ENCODE results near the gene CDC42SE1. TPM values are rescaled to one million over a fixed set of nuclear protein-coding genes. Genes with fewer than 3 reads are reported as not detected.
"Not testable (repeated sequence)": the region's sequence is repeated elsewhere in the genome, so short reads cannot be mapped to it uniquely, and the experiment has no call there.

The CDC42SE1 gene, protein sequence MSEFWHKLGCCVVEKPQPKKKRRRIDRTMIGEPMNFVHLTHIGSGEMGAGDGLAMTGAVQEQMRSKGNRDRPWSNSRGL
- polyA plus RNA-seq (ENCODE audit: insufficient read length in 10 of 10) = 10 to 100 TPM; 40.2 to 68.1 (median 57.5) TPM
- long read RNA-seq, donor 1, transcript CDC42SE1-201 (5 exons, 3,045 nt) = major isoform, 8 of 9 reads
- long read RNA-seq, donor 1, partial matches to known transcripts = 0 of 9 reads
- long read RNA-seq, donor 1, other reads (novel, unspliced or antisense) = 0 of 9 reads
- long read RNA-seq, donor 2, partial matches to known transcripts = 0 of 4 reads
- long read RNA-seq, donor 2, other reads (novel, unspliced or antisense) = 0 of 4 reads
- long read RNA-seq, donor 3 = 0 reads
- long read RNA-seq, donor 4, transcript CDC42SE1-201 (5 exons, 3,045 nt) = major isoform, 6 of 6 reads
- long read RNA-seq, donor 4, partial matches to known transcripts = 0 of 6 reads
- long read RNA-seq, donor 4, other reads (novel, unspliced or antisense) = 0 of 6 reads
- long read RNA-seq, donor 5, transcript CDC42SE1-201 (5 exons, 3,045 nt) = major isoform, 5 of 6 reads
- long read RNA-seq, donor 5, partial matches to known transcripts = 0 of 6 reads
- long read RNA-seq, donor 5, other reads (novel, unspliced or antisense) = 0 of 6 reads
- long read RNA-seq, donor 6, partial matches to known transcripts = 0 of 4 reads
- long read RNA-seq, donor 6, other reads (novel, unspliced or antisense) = 0 of 4 reads
- long read RNA-seq, donor 7, transcript CDC42SE1-201 (5 exons, 3,045 nt) = major isoform, 12 of 13 reads
- long read RNA-seq, donor 7, partial matches to known transcripts = 0 of 13 reads
- long read RNA-seq, donor 7, other reads (novel, unspliced or antisense) = 0 of 13 reads
- long read RNA-seq, donor 8, transcript CDC42SE1-201 (5 exons, 3,045 nt) = major isoform, 6 of 8 reads
- long read RNA-seq, donor 8, partial matches to known transcripts = 0 of 8 reads
- long read RNA-seq, donor 8, other reads (novel, unspliced or antisense) = 0 of 8 reads
- long read RNA-seq, donor 9, partial matches to known transcripts = 0 of 1 reads
- long read RNA-seq, donor 9, other reads (novel, unspliced or antisense) = 0 of 1 reads

DNA sequence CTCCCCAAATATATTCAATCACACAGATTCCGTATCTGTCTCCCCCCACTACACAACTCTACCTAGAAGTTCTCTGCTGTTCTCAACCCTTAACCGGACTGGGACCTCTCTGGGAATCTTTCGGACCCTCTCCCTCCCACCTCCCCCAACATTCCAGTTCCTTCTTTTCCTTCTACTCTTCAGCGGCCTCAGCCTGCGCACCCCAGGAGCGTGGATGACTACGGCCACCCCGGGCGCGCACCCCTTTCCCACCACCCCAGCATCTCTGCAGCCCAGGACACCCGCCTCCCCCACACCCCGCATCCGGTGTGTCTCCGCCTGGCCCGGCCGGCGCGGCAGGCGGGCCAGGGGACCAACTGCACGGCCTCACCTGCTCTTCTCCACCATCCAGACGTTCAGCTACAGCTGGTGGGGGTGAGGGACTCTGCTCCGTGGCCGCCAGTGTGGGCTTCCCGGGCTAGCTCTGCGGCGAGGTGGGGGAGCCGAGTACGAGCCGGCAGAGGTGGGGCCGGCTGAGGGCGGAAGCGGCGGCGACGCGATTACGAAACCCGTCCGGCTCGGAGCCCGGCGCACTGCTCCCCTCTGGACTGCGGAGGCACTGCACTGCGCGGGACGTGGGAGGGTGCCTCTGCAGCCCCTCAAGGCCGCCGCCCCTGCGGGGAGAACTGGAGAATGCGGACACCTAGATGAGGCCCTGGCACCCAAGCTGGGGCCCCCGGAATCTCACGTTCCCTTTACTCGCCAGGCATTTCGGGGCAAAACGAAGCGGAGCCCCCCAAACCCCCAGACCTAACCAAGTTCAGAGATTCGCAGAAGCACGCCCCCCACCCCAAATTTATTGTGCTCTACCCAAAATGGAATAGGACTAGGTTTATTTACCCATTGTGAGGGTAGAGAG is at the start of gene CDC42SE1:
Gene CDC42SE1, minus strand, starts transcription at position 514 of the 898 bp plus-strand sequence. CDS start 3,892 bp downstream, outside the sequence.
- DNase-seq = peak; percentile 77 to 96 (median 91)

DNA sequence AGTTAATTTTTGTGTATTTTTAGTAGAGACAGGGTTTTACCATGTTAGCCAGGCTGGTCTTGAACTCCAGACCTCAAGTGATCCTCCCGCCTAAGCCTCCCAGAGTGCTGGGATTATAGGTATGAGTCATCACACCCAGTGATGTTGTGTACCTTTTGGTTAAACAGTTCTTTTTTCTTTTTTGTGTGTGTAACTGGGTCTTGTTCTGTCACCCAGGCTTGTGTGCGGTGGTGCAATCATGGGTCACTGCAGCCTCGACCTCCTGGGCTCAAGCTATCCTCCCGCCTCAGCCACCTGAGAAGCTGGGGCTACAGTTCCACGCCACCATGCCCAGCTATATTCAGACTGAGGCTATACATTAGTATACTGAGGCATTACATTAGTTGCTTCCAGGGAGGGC is 48.9 kb upstream of the CDC42SE1 start:
- no peak for DNase-seq

DNA sequence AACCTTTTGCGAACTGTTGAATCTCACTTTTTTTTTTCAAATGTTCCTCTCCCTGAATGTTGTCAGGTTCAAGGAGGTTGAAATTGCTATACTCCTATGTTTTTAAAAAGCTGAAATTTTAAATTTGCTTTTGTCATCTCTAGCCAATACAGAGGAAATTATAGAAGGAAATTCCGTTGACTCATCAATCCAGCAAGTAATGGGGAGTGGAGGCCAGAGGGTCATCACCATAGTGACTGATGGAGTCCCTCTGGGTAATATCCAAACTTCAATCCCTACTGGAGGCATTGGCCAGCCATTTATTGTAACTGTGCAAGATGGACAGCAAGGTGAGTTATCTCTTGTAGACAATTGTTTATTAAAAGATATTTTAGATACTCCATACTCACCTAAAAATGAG is 47.5 kb upstream of the CDC42SE1 start:
- DNase-seq = no peak

DNA sequence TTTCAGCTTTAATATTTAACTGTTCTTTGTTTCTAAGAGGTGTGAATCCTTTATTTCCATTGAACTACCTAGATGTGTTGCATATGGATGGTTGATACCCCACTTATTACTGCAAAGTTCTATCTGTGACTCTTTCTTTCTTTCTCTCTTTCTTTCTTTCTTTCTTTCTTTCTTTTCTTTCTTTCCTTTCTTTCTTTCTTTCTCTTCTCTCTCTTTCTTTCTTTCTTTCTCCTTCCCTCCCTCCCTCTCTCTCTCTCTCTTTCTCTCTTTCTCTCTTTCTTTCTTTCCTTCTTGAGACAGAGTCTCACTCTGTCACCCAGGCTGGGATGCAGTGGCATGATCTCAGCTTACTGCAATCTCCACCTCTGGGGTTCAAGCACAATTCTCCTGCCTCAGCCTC is 45.2 kb upstream of the CDC42SE1 start:
- DNase-seq = no peak

DNA sequence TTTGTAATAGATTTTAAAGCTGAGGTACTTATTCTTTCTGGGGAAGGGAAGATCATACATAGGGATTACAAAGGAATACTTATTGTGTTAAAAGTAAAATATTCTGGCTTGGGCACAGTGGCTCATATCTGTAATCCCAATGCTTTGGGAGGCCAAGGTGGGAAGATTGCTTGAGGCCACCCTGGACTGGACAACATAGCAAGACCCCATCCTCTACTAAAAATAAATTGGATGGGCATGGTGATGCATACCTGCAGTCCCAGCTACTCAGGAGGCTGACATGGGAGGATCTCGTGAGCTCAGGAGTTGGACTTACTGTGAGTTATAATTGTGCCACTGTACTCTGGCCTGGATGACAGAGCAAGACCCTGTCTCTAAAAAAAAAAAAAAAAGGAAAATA is 38.7 kb upstream of the CDC42SE1 start:
- DNase-seq = no peak

DNA sequence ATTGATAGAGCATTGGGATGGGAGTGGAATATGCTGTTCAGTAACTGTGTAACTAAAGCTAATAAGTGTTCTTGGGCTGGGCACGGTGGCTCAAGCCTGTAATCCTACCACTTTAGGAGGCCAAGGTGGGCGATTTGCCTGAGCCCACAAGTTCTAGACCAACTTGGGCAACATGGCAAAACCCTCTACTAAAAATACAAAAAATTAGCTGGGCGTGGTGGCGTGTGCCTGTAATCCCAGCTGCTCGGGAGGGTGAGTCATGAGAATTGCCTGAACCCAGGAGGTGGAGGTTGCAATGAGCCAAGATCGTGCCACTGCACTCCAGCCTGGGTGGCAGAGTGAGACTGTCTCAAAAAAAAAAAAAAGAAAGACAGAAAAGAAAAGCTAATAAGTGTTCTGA is 38.0 kb upstream of the CDC42SE1 start:
- not testable (repeated sequence) for DNase-seq

DNA sequence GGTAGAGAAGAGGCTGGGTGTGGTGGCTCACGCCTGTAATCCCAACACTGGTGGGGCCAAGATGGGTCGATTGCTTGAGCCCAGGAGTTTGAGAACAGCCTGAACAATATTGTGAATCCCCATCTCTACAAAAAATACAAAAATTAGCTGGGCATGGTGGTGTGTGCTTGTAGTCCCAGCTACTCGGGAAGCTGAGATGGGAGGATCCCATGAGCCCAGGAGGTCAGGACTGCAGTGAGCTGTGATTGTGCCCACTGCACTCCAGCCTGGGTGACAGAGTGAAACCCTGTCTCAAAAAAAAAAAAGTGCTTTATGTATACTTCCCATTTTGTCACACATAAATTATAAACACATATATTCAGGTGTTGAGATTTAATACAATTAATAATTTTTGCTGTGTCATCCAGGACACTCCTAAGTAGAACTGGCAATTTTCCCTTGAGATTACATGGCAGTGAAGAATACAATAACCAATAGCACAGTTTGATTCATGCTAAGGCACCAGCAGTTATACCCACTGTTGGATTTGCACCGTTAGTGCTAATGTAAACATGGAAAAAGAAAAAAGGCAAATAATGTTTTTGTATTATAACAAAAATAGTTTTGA is 26.6 kb upstream of the CDC42SE1 start:
- DNase-seq = no peak

DNA sequence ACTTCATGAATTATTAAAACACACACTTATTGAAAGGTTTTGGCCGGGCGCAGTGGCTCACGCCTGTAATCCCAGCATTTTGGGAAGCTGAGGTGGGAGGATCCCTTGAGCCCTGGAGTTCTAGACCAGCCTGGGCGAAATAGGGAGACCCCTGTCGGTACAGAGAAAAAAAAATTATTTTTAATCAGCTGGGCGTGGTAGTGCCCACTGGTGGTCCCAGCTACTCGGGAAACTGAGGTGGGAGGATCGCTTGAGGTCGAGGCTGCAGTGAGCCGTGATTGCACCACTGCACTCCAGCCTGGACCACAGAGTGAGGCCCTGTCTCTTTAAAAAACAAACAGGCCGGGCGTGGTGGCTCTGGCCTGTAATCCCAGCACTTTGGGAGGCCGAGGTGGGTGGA is 12.8 kb upstream of the CDC42SE1 start:
- DNase-seq = no peak

DNA sequence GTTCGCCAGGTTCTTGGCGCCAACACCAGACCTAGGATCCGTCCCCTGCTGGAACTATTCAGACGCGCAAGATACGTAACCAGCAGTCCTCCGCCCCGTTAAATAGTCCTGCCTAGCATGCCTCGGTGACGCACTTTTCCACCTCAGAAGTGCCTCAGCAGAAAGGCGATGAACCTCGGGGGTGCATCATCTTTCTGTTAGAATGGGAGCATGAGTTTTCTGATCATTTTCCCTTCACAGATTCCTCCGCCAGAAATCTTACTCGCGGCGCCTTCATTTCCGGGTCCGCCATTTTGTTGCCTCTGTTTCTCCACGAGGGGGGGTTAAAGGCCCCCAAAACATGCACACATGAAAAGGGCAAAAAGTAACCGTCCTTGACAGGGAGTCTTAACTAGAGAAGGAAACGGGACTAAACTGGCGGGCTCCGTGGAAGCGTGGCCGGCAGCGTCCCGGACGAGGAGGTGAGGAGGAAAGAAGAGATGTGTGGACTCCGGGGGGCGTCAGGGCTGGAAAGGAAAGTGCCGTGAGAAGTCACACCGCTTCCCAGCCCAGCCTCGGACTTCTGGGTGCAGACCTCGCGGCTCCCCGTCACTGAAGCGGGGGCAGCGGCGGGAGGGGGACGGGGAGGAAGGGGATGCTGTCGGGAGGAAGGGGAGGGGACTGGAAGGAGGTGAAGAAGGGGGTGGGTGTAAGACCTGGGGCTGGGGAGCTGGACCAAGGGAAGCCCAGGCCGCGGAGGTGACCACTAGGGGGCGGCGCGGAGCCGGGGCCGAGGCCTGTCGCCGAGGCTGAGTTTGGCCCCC is 11.3 kb upstream of the CDC42SE1 start, which contains the start of gene GABPB2:
Gene GABPB2, plus strand, starts transcription at position 288 of the 803 bp plus-strand sequence. CDS start 17,429 bp downstream, outside the sequence.
- DNase-seq = peak; percentile 97 to 99 (median 97)

DNA sequence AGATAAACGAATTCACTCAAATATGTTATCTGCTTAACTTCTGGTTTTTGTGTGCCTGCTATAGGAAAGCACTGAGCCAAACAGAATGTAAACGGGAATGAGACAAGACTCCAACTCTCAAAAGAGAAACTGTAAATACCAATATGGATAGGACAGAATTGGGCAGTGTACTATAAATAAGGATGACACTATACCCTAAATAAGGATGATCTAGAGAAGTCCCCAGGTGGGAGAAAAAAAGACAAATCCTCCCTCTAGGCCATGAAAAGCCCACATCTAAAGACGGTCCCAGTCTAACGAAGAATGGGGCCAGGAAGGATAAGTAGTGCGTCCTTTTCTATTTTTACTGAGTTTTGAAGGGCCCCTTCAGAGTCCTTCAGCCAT is 9.7 kb upstream of the CDC42SE1 start:
- no peak for DNase-seq

DNA sequence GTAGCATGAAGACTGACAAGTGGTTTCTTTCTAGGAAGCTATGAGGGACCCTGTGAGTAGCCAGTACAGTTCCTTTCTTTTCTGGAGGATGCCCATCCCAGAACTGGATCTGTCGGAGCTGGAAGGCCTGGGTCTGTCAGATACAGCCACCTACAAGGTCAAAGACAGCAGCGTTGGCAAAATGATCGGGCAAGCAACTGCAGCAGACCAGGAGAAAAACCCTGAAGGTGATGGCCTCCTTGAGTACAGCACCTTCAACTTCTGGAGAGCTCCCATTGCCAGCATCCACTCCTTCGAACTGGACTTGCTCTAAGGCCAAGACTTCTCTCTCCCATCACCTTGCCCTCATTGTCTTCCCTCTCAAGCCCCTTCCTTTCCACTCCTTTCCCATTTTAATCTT is 7.8 kb upstream of the CDC42SE1 start:
- no peak for DNase-seq

DNA sequence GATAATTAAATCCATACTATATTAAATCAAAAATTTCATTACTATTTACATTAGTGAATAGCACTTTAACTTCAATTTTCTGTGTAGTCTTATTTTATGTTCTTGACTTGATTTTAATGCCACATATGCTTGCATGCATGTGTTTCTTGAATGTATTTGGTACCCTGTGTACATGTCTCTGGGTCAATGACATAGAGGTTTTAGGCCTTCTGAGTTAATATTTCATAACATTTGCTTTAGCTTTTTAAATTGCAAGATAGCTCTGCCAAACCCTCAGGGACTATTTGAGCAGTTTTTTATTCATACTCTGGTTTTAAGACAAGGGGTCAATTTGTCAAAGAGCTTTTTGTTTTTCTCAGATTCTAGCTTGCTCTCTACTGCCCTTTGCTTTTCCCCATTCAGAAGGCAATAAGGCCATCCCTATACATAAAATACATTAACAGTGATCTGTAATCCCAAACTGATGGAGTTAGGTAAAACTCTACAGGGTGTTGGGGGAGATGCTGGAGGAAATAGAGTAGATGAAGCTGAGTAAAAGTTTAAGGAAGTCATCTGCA is 5.7 kb upstream of the CDC42SE1 start:
- no peak for DNase-seq

DNA sequence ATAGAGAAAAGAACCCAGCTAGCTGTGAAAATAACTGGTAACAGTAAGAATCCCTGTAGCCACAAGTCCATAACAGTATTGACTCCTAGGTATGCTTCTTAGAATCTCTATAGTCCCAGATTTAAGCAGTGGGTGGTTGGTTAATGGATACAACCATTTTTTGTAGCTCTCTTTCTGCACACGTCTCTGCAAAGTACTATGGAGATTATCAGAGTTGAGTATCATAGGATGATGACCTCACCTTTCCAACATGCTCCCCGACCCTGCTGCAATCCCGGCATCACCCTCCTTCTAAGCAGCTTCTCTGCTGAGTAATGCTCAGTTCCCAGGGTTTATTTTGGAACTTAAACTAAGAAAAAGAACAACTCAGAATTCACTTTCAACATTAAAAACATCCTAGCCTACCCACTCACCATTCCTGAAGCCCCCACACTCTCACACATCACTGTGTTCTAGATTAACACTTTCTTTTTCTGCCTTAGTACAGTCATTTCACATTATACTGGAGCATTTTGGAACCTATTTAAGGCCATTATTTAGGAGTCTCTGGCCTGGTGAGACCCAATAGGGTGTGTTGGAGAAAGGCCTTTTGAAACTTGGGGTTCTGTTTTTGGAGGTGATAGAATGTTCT is 3.4 kb upstream of the CDC42SE1 start:
- DNase-seq = no peak

DNA sequence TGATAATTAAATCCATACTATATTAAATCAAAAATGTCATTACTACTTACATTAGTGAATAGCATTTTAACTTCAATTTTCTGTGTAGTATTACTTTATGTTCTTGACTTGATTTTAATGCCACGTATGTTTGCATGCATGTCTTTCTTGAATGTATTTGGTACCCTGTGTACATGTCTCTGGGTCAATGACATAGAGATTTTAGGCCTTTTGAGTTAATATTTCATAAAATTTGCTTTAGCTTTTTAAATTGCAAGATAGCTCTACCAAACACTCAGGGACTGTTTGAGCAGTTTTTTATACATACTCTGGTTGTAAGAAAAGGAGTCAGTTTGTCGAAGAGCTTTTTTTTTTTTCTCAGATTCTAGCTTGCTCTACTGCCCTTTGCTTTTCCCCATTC is 2.3 kb upstream of the CDC42SE1 start:
- DNase-seq = no peak

DNA sequence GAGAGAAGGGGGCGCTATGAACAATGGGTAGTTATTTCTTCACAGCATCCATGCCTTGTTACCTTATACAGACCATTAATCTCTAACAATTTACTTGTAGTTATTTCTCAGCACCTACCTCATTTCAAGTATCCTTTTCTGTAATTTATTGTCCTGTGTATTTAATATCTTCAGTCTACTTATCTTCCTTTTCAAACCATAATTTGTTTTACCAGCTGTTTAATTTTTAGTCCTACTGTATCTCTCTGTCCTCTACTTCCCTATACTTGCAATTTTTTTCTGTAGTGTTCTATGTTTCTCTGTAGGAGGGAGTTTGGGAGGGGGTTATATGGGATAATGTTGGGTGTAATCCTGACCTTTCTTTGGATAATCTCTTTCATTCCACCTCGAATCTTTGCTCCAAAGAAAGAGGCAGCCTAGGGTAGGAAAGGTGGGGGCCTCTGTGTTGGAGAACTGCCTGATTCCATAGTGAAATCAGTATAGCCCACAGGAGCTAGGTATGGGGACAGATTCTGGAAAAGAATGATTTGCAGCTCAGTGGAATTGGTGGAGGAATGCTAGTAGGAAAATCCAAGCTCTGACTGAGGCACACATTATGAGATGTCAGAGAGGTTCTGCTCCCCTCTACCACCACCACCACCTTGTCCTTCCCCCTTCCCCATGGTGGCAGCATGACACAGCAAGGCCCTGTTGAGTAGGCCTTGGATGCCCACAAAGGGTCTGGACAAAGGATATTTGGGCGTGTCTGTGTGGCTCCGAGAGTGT is 1.4 kb upstream of the CDC42SE1 start:
- peak in 1 of 3 donors; percentile 58 for DNase-seq

DNA sequence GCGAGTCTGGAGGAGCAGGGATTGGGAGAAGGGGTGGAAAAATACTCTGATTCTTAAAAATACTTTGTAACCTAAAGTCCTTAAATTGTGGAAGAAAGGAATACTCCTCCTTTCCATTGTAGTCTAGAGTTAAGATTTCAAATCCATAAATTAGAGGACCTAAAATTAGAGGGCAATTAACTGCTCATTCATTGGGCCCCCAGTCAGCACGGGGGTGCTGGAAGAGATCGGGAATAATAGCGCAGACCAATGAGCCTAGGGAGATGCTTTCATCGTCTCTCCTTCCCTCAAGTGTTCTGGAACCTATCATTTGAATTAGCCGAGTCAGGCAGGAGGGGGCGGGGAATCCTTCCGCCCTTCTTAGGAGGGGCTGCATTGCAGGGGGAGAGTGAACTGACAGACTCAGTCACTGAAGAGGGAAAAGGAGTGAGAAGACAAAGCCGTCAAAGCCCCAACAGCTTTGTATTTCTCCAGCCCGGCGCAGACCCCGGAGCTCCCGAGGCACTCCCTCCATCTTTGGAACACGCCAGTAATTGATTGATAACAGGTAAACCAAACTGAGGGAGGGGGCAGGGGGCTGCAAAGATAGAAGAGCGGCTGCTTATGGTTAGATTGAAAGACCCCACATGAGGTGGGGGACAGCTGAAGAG is 710 bp upstream of the CDC42SE1 start, which contains the start of gene MLLT11:
Gene MLLT11, plus strand, starts transcription at position 391 of the 650 bp plus-strand sequence. CDS start 6,828 bp downstream, outside the sequence.
- peak; percentile 77 to 94 (median 84) for DNase-seq

DNA sequence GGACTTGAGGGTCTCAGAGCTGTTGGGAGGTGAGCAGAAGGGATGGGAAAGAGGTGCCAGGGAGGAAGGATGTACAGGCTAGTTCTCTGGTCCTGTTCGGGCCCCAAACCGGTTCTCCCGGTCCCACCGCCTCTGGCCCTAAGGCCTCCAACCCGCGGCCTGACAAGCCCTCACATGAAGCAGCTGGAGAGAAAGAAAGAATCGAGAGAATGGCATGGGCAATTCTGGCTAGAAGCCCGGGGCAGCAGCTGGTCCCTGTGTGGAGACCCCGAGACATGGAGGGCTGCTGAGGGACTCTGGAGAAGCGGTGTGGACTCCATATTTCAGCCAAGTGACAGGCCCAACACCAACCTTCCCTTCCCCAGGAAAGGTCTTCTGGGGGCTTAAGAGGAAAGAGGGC is 730 bp downstream of the CDC42SE1 start:
- DNase-seq = peak in 2 of 3 donors; percentile 59 to 76
